GM12878 (cell line): ENCODE data around the gene MFAP4. TPM values are rescaled to one million over a fixed set of nuclear protein-coding genes. Genes with fewer than 3 reads are reported as not detected.

Experiments
- ATAC-seq: fragments of 200-7000 bp; cut with Tn5 transposase; 3 replicates; pipeline ENCODE4 v1.9.1; 2020; ENCODE audit warnings: mild to moderate bottlenecking, moderate library complexity
- BruUV-seq: library from RNA; stranded (reverse); fragments of 400-500 nt; replicated peaks from 2 replicates; lab custom pipeline; 2021; lab: Mats Ljungman, UMichigan
- CTCF ChIA-PET: fragments of 300-600 bp; sonication (Branson Sonifier 250); formaldehyde crosslinking; extraction: SDS; loops from one replicate; lab custom pipeline; 2021; ENCODE audit warnings: inconsistent platforms; lab: Yijun Ruan, JAX
- POLR2A ChIA-PET: fragments of 350-600 bp; formaldehyde crosslinking; extraction: SDS; loops from one replicate; lab custom pipeline; 2021; ENCODE audit warnings: inconsistent platforms; lab: Charles Lee
- RAD21 ChIA-PET: fragments of 300-600 bp; sonication (Branson Sonifier 250); formaldehyde crosslinking; loops from one replicate; lab custom pipeline; 2023; ENCODE audit warnings: antibody characterized with exemption; ENCODE audit not compliant: unreplicated experiment; lab: Charles Lee
- SMC1A ChIA-PET: fragments of 300-600 bp; sonication (Branson Sonifier 250); formaldehyde crosslinking; loops from one replicate; lab custom pipeline; 2023; ENCODE audit not compliant: unreplicated experiment, uncharacterized antibody; lab: Charles Lee
- DNase-seq: peaks from one replicate; pipeline ENCODE4 v3.0.0-alpha.2; 2011; ENCODE audit warnings: low read depth, low spot score
- FAIRE-seq: peaks from 3 replicates; lab custom pipeline; 2011; peaks lifted over from hg19 to GRCh38; lab: Jason Lieb, UNC
- H2AFZ ChIP-seq: 2 replicates; pipeline ENCODE4 v1.6.0; 2011; ENCODE audit warnings: low read depth, low read length, control low read depth; ENCODE audit not compliant: control insufficient read depth
- H3K27ac ChIP-seq: 2 replicates; pipeline ENCODE4 v1.5.1; 2011; ENCODE audit warnings: control low read depth; ENCODE audit not compliant: control insufficient read depth, insufficient read depth
- H3K27me3 ChIP-seq, 2 experiments: replicated peaks in 1 of 2; 2 replicates each; pipeline versions ENCODE4 v1.6.0 to v1.6.1; 2011; ENCODE audit warnings: low read length in 1 of 2; ENCODE audit not compliant: control insufficient read depth in 2 of 2, insufficient read depth in 2 of 2
- H3K36me3 ChIP-seq, 2 experiments: 2 replicates each; pipeline ENCODE4 v1.5.1; 2011; ENCODE audit warnings: low read length in 1 of 2; ENCODE audit not compliant: control insufficient read depth in 2 of 2, insufficient read depth in 2 of 2
- H3K4me1 ChIP-seq: 2 replicates; pipeline ENCODE4 v1.6.1; 2011; ENCODE audit warnings: mild to moderate bottlenecking, low read length, moderate library complexity, mixed read lengths; ENCODE audit not compliant: control insufficient read depth, insufficient read depth
- H3K4me2 ChIP-seq: 2 replicates; pipeline ENCODE4 v1.6.0; 2011; ENCODE audit warnings: control low read depth; ENCODE audit not compliant: control insufficient read depth, insufficient read depth
- H3K4me3 ChIP-seq: fragments of 200-600 bp; sonication (generic); 2 replicates; pipeline ENCODE4 v1.5.1; 2016
- H3K79me2 ChIP-seq: 2 replicates; pipeline ENCODE4 v1.6.0; 2011; ENCODE audit warnings: low read length; ENCODE audit not compliant: control insufficient read depth, insufficient read depth
- H3K9ac ChIP-seq: 2 replicates; pipeline ENCODE4 v1.8.0; 2011; ENCODE audit warnings: low read length, control low read depth, mixed read lengths; ENCODE audit not compliant: control insufficient read depth, insufficient read depth
- H3K9me3 ChIP-seq: replicated peaks from 3 replicates; pipeline ENCODE4 v1.5.1; 2011; ENCODE audit warnings: mild to moderate bottlenecking, low read length; ENCODE audit not compliant: control insufficient read depth, insufficient read depth
- H4K20me1 ChIP-seq: 2 replicates; pipeline ENCODE4 v1.6.0; 2011; ENCODE audit not compliant: control insufficient read depth, insufficient read depth
- ATF7 ChIP-seq: fragments of 450-650 bp; IDR thresholded peaks from 2 replicates; pipeline ENCODE4 v1.6.1; 2016; ENCODE audit warnings: low read depth, mild to moderate bottlenecking
- CEBPB ChIP-seq, 2 experiments: fragments of 150-350 bp in 1 of 2; IDR thresholded peaks; 2 replicates each; pipeline ENCODE4 v1.6.1; 2012 to 2014; ENCODE audit warnings: low read depth in 2 of 2, low read length in 2 of 2, borderline replicate concordance in 1 of 2, inconsistent platforms in 1 of 2
- FOS ChIP-seq: IDR thresholded peaks from 3 replicates; pipeline ENCODE4 v1.6.1; 2011; ENCODE audit warnings: borderline replicate concordance; ENCODE audit not compliant: insufficient read length; ENCODE audit errors: extremely low read depth
- GATAD2B ChIP-seq: fragments of 450-650 bp; conservative IDR thresholded peaks from 2 replicates; pipeline ENCODE4 v1.6.1; 2017; ENCODE audit warnings: low read depth, mild to moderate bottlenecking, moderate library complexity
- MTA2 ChIP-seq: fragments of 450-650 bp; IDR thresholded peaks from 2 replicates; pipeline ENCODE4 v1.6.1; 2016; ENCODE audit warnings: low read depth, mild to moderate bottlenecking, moderate library complexity
- NR2F1 ChIP-seq: fragments of 450-650 bp; conservative IDR thresholded peaks from 2 replicates; pipeline ENCODE4 v1.6.1; 2017; ENCODE audit warnings: mild to moderate bottlenecking
- PAX8 ChIP-seq: fragments of 450-650 bp; IDR thresholded peaks from 2 replicates; pipeline ENCODE4 v1.6.1; 2017; ENCODE audit warnings: mild to moderate bottlenecking, moderate library complexity
- RB1 ChIP-seq: fragments of 450-650 bp; formaldehyde crosslinking; IDR thresholded peaks from 2 replicates; pipeline ENCODE4 v1.6.1; 2017; ENCODE audit warnings: mild to moderate bottlenecking, borderline replicate concordance
- RCOR1 ChIP-seq: conservative IDR thresholded peaks from 2 replicates; pipeline ENCODE4 v1.6.1; 2012; ENCODE audit warnings: low read depth, low read length, improper control_type of control experiment
- SIN3A ChIP-seq: IDR thresholded peaks from 2 replicates; pipeline ENCODE4 v1.6.1; 2012; ENCODE audit warnings: low read depth, low read length, improper control_type of control experiment
- SREBF1 ChIP-seq: IDR thresholded peaks from 2 replicates; pipeline ENCODE4 v1.6.1; 2012; ENCODE audit warnings: mild to moderate bottlenecking, low read length
- SRF ChIP-seq, 2 experiments: IDR thresholded peaks; 2 replicates each; pipeline ENCODE4 v1.6.1; 2011; ENCODE audit warnings: low read depth in 2 of 2, low read length in 2 of 2, mild to moderate bottlenecking in 1 of 2, moderate library complexity in 1 of 2
- TCF3 ChIP-seq: IDR thresholded peaks from 2 replicates; pipeline ENCODE4 v1.6.1; 2012; ENCODE audit warnings: low read depth, mild to moderate bottlenecking, low read length, borderline replicate concordance; ENCODE audit not compliant: insufficient read depth
- ZBED1 ChIP-seq: IDR thresholded peaks from 2 replicates; pipeline ENCODE4 v1.6.1; 2016; ENCODE audit warnings: borderline replicate concordance
- ZNF24 ChIP-seq: fragments of 450-650 bp; IDR thresholded peaks from 2 replicates; pipeline ENCODE4 v1.6.1; 2017; ENCODE audit warnings: antibody characterized with exemption, mild to moderate bottlenecking
- ZZZ3 ChIP-seq: IDR thresholded peaks from 2 replicates; pipeline ENCODE4 v1.6.1; 2011; ENCODE audit warnings: low read depth; ENCODE audit not compliant: control insufficient read depth, insufficient read length
- WGBS: methylation state at CpG from one replicate; pipeline ENCODE4 v1.1.6; 2016; ENCODE audit warnings: low lambda C conversion rate; ENCODE audit not compliant: insufficient replicate concordance, insufficient coverage; ENCODE audit errors: missing lambda C conversion rate; 5-methylcytosine and 5-hydroxymethylcytosine counted together
- in situ Hi-C: fragments of 300-500 bp; cut with MboI; formaldehyde crosslinking; loops from 9 replicates; pipeline ENCODE4 v1.14.3; 2018; ENCODE audit warnings: mixed read lengths
- intact Hi-C: fragments of 100-400 bp; cut with micrococcal nuclease; formaldehyde crosslinking; loops from one replicate; pipeline ENCODE4 v1.14.2; 2022; ENCODE audit not compliant: unreplicated experiment
- polyA plus RNA-seq, 11 experiments: library from polyadenylated mRNA; depleted of rRNA in 4 of 11; unstranded in 6 of 11; stranded (reverse) in 5 of 11; fragments of >200 nt; fragmentation: Nextera tagmentation in 4 of 11; fragmentation: Illumina TruSeq in 1 of 11; extraction: Ambion mirVana in 4 of 11; extraction: Trizol in 1 of 11; gene quantifications; 1 replicate in 1 of 11; 2 replicates in 10 of 11; pipeline versions ENCODE4 v1.2.1 to v1.2.3, GENCODE V29; 2011 to 2016; ENCODE audit warnings: inconsistent platforms in 2 of 11, missing spikeins in 2 of 11, low read depth in 1 of 11
- total RNA-seq, 4 experiments: library from RNA; depleted of rRNA in 3 of 4; stranded (reverse); fragments of >200 nt in 3 of 4; fragmentation: Illumina TruSeq in 1 of 4; extraction: Trizol in 1 of 4; gene quantifications; 2 replicates each; pipeline versions ENCODE4 v1.2.1 to v1.2.3, GENCODE V29; 2013 to 2021

MFAP4 gene
- total and polyA plus RNA-seq, 10 of the 15 experiments (the other 5 are each of a cell fraction or from before 2014, with no cell fraction given) = 0.08 to 0.28 (median 0.09) TPM; not detected in 7

- Histone ChIP-seq H3K36me3 (no peaks in the 10 kb centered on the region), H4K20me1 (no peaks in the 10 kb centered on the region), H3K4me1 (no peaks in the 10 kb centered on the region), H3K9ac (no peak overlapping the region), H3K4me2 (no peak overlapping the region), H3K9me3 (no peaks in the 10 kb centered on the region), H3K27me3 (peaks cover 1 to 2% of the 10 kb centered on the region in 2 experiments; a peak in 3 of 4 replicates), H3K4me3 (no peak overlapping the region), H2AFZ (no peak overlapping the region), H3K27ac (no peak overlapping the region), H3K79me2 (no peaks in the 10 kb centered on the region)
- ChIA-PET CTCF (no interaction called here), POLR2A (interaction anchor here (0.6 kb wide), 1 partner anchor 312 kb away, joined by 6 read pairs; no protein-coding TSS in a partner anchor), SMC1A (no interaction called here), RAD21 (no interaction called here)
- in situ Hi-C loops = no loop called here
- no peak for DNase-seq
- WGBS = 38% methylated on average over 18 of the region's 18 CpGs
- no TSS peak for BruUV-seq
- intact Hi-C loops = no loop called here
- no peak for TF ChIP-seq PAX8
- no peak for ATAC-seq
- FAIRE-seq = no peak
These were observed 29.1 kb upstream of the MFAP4 start for GRCh38 chr17:19415806-19416775.

- 38% methylated on average over 13 of the region's 13 CpGs for WGBS
- ATAC-seq (no peak), FAIRE-seq (no peak), DNase-seq (no peak)
- Histone ChIP-seq H3K4me3 (no peak overlapping the region), H3K9me3 (no peaks in the 10 kb centered on the region), H3K36me3 (no peaks in the 10 kb centered on the region), H3K27ac (no peak overlapping the region), H3K4me2 (no peak overlapping the region), H3K4me1 (no peaks in the 10 kb centered on the region), H3K27me3 (peaks cover 2 to 3% of the 10 kb centered on the region in 2 experiments), H2AFZ (no peak overlapping the region), H3K79me2 (no peaks in the 10 kb centered on the region), H3K9ac (no peak overlapping the region), H4K20me1 (no peaks in the 10 kb centered on the region)
- BruUV-seq = no TSS peak
- POLR2A ChIA-PET = interaction anchor here (0.6 kb wide), 1 partner anchor 313 kb away, joined by 6 read pairs; no protein-coding TSS in a partner anchor
- intact Hi-C loops (no loop called here), in situ Hi-C loops (no loop called here)
- CTCF ChIA-PET = no interaction called here
- SMC1A ChIA-PET = no interaction called here
- RAD21 ChIA-PET = no interaction called here
- TF ChIP-seq SIN3A (no peak), ATF7 (no peak), RB1 (no peak), SRF (IDR thresholded peaks at IDR 0.05; ENCODE audit: low read depth in 2 of 2, low read length in 2 of 2) (no peak), CEBPB (IDR thresholded peaks at IDR 0.05; ENCODE audit: borderline replicate concordance in 1 of 2, low read depth in 2 of 2, low read length in 2 of 2) (no peak), RCOR1 (no peak), TCF3 (no peak), GATAD2B (no peak), FOS (no peak), ZZZ3 (no peak), SREBF1 (no peak), MTA2 (no peak), PAX8 (no peak), ZNF24 (no peak), NR2F1 (no peak), ZBED1 (no peak)
These were observed 28.3 kb upstream of the MFAP4 start for GRCh38 chr17:19415311-19415710.
